Ovary (tissue), 3 donors: ENCODE data around the gene RILPL1.

ENCODE experiments used
- CTCF ChIP-seq, 3 donors: fragments of 450-650 bp in 2 of 3; fragments of 200-600 bp in 1 of 3; IDR thresholded peaks; one replicate each; pipeline versions ENCODE4 v1.5.1 to v1.8.0; 2016 to 2022; ENCODE audit warnings: antibody characterized with exemption in 3 of 3, mild to moderate bottlenecking in 1 of 3
- EP300 ChIP-seq: sonication (generic); formaldehyde crosslinking; IDR thresholded peaks from one replicate; pipeline ENCODE4 v1.6.1; 2017; ENCODE audit warnings: antibody characterized with exemption
- POLR2A ChIP-seq: fragments of 450-650 bp; IDR thresholded peaks from one replicate; pipeline ENCODE4 v1.6.1; 2017; ENCODE audit warnings: antibody characterized with exemption, mild to moderate bottlenecking, moderate library complexity
- donor health status: DM: no; HTN: no; CAD: no.

GRCh38 chr12:123474485-123475245, 58.9 kb downstream of the RILPL1 start:
- no peak for TF ChIP-seq CTCF (IDR thresholded peaks at IDR 0.05)
- no peak for TF ChIP-seq POLR2A
- no peak for TF ChIP-seq EP300
